Measurements from ENCODE around the gene DLGAP1.

GRCh38 chr18:3494569-3494968 is 960.5 kb downstream of the DLGAP1 start:
- TF ChIP-seq EZH2 (IDR thresholded peaks at IDR 0.05; ENCODE audit: low read depth, unreplicated experiment) (no peak), CTCF (conservative IDR thresholded peaks at IDR 0.05; ENCODE audit: low read depth in 2 of 2) (no peak), CREB1 (CRISPR knock-in tag; IDR thresholded peaks at IDR 0.05; ENCODE audit: low read depth) (no peak), REST (IDR thresholded peaks at IDR 0.05; ENCODE audit: unreplicated experiment) (no peak), NANOG (IDR thresholded peaks at IDR 0.05; ENCODE audit: borderline replicate concordance) (no peak)

Measured in GM23338 (cell line).